GM23248 (cell line): ENCODE measurements around the gene ZNF593OS.

ENCODE experiments used
- EZH2 ChIP-seq: fragments of 200-600 bp; sonication (generic); IDR thresholded peaks from 2 replicates; pipeline ENCODE4 v1.6.1; 2018; ENCODE audit warnings: antibody characterized with exemption, mild to moderate bottlenecking; ENCODE audit not compliant: insufficient read depth, poor library complexity, severe bottlenecking
- EZH2phosphoT487 ChIP-seq: fragments of 200-600 bp; sonication (generic); IDR thresholded peaks from 2 replicates; pipeline ENCODE4 v1.6.1; 2018; ENCODE audit warnings: antibody characterized with exemption, moderate library complexity, mild to moderate bottlenecking, low read depth; ENCODE audit not compliant: insufficient read depth

- no peak for TF ChIP-seq EZH2
- no peak for TF ChIP-seq EZH2phosphoT487
Observed at GRCh38 chr1:26164036-26164860, 7.4 kb downstream of the ZNF593OS start.
